ENCODE data around the gene MAIP1. TPM values are rescaled to one million over a fixed set of nuclear protein-coding genes. Genes with fewer than 3 reads are reported as not detected.

Gene MAIP1
- total and polyA plus RNA-seq, 12 donors = 3.7 to 31.0 (median 26.4) TPM

DNA sequence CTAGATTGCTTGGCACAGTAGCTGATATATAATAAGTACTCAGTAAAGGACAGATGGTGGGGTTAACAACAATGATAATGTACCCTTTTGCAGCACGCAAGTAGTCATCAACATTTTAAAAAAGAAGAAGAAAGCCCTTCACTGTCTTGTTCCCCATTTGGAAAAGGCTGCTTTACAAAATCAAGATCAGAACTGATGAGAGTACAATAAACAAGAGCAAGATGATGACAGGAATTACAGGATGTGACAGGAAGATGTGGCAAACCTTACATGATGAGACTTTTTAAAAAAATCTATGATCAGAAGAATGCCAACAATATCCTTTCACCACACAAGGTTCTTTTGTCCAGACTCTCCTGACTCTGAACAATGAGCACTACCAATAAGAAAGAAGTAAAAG, 9.2 kb upstream of the MAIP1 start:
- ATAC-seq = no peak
- H3K27ac ChIP-seq = no peak overlapping the region
- no peak for DNase-seq
- H3K36me3 ChIP-seq = peaks cover 0 to 88% (median 6%) of the 10 kb centered on the region in 9 donors
- H3K9me3 ChIP-seq = no peaks in the 10 kb centered on the region
- H3K4me3 ChIP-seq = no peak overlapping the region
- TF ChIP-seq, protein P1, sequence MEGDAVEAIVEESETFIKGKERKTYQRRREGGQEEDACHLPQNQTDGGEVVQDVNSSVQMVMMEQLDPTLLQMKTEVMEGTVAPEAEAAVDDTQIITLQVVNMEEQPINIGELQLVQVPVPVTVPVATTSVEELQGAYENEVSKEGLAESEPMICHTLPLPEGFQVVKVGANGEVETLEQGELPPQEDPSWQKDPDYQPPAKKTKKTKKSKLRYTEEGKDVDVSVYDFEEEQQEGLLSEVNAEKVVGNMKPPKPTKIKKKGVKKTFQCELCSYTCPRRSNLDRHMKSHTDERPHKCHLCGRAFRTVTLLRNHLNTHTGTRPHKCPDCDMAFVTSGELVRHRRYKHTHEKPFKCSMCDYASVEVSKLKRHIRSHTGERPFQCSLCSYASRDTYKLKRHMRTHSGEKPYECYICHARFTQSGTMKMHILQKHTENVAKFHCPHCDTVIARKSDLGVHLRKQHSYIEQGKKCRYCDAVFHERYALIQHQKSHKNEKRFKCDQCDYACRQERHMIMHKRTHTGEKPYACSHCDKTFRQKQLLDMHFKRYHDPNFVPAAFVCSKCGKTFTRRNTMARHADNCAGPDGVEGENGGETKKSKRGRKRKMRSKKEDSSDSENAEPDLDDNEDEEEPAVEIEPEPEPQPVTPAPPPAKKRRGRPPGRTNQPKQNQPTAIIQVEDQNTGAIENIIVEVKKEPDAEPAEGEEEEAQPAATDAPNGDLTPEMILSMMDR (IDR thresholded peaks at IDR 0.05) = no peak
- intact Hi-C loops (cut with DNase I) = no loop called here
- no peaks in the 10 kb centered on the region for H3K27me3 ChIP-seq
- 92 to 97% methylated on average over 1 of the region's 1 CpG for WGBS, 2 donors
- H3K4me1 ChIP-seq = peaks cover 0 to 14% (median 0%) of the 10 kb centered on the region in 9 donors

DNA sequence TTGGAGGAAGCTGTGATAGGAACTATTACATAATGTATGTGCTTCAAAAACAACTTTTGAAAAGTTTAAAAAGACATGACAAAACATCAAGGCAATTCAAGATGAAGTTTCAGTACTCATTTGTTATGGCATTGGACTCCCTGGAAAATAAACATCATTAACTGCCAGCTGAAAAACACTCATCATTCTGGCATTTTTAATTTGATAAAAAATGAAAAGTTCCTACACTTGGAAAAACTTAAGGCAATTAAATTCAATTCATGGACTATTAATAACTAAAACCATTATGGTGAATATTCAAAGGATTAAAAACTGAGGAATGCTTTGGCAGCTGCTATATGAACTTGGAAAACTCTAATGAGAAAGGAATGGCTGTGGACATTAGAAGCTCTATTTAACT, 8.5 kb upstream of the MAIP1 start:
- TF ChIP-seq, protein P1 (IDR thresholded peaks at IDR 0.05) = no peak
- intact Hi-C loops (cut with DNase I) = no loop called here

DNA sequence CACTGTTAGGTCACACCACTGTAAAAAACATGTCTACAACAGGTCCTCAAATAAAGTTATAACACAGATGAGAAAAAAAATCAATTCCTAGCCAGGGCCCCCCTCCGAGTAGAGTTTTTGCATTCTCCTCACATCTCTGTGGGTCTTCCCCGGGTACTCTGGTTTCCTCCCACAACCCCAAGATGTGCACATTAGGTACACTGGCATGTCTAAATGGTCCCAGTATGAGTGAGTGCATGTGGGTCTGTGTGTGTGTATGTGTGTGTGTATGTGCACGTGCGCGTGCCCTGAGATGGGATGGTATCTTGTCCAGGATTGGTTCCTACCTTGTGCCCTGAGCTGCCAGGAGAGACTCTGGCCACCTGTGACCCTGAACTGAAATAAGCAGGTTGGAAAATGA, 5.0 kb upstream of the MAIP1 start:
- intact Hi-C loops (cut with DNase I) = no loop called here
- no peak for ATAC-seq
- no peak overlapping the region for H3K4me3 ChIP-seq

More for the DNA sequence above, 8.5 kb upstream of the MAIP1 start:
- DNase-seq (no peak), ATAC-seq (no peak)
- no peak overlapping the region for H3K27ac ChIP-seq
- no peaks in the 10 kb centered on the region for H3K9me3 ChIP-seq
- no peak overlapping the region for H3K4me3 ChIP-seq
- H3K36me3 ChIP-seq = peaks cover 0 to 86% (median 6%) of the 10 kb centered on the region in 9 donors
- H3K4me1 ChIP-seq = peaks cover 0 to 14% (median 0%) of the 10 kb centered on the region in 9 donors
- no peaks in the 10 kb centered on the region for H3K27me3 ChIP-seq

DNA sequence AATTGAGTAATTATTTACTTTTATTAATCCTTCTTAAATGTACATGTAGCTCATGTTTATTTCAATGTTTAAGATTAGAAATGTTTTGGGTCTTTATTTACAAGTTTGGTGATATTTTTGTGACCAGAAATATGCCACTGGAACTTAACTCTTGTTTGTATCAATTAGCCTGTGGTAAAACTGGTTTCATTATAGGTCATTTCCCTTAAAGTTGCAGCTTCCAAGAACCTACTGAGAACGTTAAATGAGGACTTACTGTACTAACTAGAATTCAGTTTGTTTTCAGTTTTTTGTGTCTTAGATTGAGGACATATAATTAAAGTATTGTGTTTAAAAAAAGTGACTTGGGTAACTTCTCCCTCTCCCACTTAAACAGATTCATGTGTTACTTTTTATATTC, 4.4 kb upstream of the MAIP1 start:
- no peak for DNase-seq
- H3K27ac ChIP-seq = no peak overlapping the region
- intact Hi-C loops (cut with DNase I) = no loop called here
- peaks cover 3 to 28% (median 13%) of the 10 kb centered on the region in 9 donors for H3K4me1 ChIP-seq
- ATAC-seq = no peak
- 71 to 72% methylated on average over 1 of the region's 1 CpG for WGBS, 2 donors
- TF ChIP-seq, protein P1 (IDR thresholded peaks at IDR 0.05) = no peak
- no peaks in the 10 kb centered on the region for H3K27me3 ChIP-seq
- peaks cover 0 to 51% (median 3%) of the 10 kb centered on the region in 9 donors for H3K36me3 ChIP-seq
- H3K9me3 ChIP-seq = no peaks in the 10 kb centered on the region
- no peak overlapping the region for H3K4me3 ChIP-seq

More for the DNA sequence above, 5.0 kb upstream of the MAIP1 start:
- H3K27ac ChIP-seq = no peak overlapping the region
- TF ChIP-seq, protein P1 (IDR thresholded peaks at IDR 0.05) = no peak
- peaks cover 0 to 58% (median 6%) of the 10 kb centered on the region in 9 donors for H3K36me3 ChIP-seq
- no peak for DNase-seq
- no peaks in the 10 kb centered on the region for H3K27me3 ChIP-seq
- WGBS, 2 donors = 94% methylated on average over 5 of the region's 5 CpGs
- no peaks in the 10 kb centered on the region for H3K9me3 ChIP-seq
- peaks cover 3 to 31% (median 13%) of the 10 kb centered on the region in 9 donors for H3K4me1 ChIP-seq
